ENCODE results near the gene ARHGAP33.

Gene ARHGAP33

DNA sequence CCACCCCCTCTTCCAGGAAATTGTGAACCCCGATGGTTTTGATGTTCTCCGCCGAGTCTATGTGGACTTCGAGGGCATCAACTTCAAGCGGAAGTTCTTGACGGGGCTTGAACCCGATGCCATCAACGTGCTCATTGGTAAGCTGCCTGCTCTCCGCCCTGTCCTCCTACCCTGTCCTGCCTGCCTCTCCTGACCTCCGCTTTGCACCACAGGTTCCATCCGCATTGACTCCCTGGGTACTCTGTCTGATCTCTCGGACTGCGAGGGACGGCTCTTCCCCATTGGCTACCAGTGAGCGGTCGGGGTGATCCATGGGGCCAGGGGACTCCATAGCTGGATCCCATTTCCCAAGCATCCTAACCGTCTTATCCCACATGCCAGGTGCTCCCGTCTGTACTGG is 45.0 kb upstream of the ARHGAP33 start:
- Histone ChIP-seq H3K9me3 (ENCODE audit: insufficient read depth, low read length, severe bottlenecking) (no peaks in the 10 kb centered on the region), H3K4me3 (ENCODE audit: low read depth in 1 of 2, low read length in 2 of 2) (no peak overlapping the region), H3K27me3 (ENCODE audit: insufficient read depth, low read length, poor library complexity) (no peaks in the 10 kb centered on the region), H2AFZ (ENCODE audit: low read depth, low read length) (no peak overlapping the region), H3K4me2 (ENCODE audit: insufficient read depth, low read length) (no peak overlapping the region), H3K27ac (ENCODE audit: low read length) (no peak overlapping the region), H3K4me1 (ENCODE audit: insufficient read depth, low read length) (no peaks in the 10 kb centered on the region), H3K36me3 (ENCODE audit: insufficient read depth, low read length) (peaks cover 98% of the 10 kb centered on the region), H3K9ac (ENCODE audit: low read depth, low read length) (no peak overlapping the region), H3K79me2 (ENCODE audit: insufficient read depth, low read length) (no peaks in the 10 kb centered on the region), H4K20me1 (ENCODE audit: insufficient read depth, low read length) (peaks cover 56% of the 10 kb centered on the region)
- no peak for DNase-seq
- ATAC-seq (ENCODE audit: insufficient read depth, low read depth) = no peak
- TF ChIP-seq, protein P1, sequence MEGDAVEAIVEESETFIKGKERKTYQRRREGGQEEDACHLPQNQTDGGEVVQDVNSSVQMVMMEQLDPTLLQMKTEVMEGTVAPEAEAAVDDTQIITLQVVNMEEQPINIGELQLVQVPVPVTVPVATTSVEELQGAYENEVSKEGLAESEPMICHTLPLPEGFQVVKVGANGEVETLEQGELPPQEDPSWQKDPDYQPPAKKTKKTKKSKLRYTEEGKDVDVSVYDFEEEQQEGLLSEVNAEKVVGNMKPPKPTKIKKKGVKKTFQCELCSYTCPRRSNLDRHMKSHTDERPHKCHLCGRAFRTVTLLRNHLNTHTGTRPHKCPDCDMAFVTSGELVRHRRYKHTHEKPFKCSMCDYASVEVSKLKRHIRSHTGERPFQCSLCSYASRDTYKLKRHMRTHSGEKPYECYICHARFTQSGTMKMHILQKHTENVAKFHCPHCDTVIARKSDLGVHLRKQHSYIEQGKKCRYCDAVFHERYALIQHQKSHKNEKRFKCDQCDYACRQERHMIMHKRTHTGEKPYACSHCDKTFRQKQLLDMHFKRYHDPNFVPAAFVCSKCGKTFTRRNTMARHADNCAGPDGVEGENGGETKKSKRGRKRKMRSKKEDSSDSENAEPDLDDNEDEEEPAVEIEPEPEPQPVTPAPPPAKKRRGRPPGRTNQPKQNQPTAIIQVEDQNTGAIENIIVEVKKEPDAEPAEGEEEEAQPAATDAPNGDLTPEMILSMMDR (IDR thresholded peaks at IDR 0.05; ENCODE audit: borderline replicate concordance, extremely low read depth, low read length, poor library complexity, severe bottlenecking) = no peak
- TF ChIP-seq EZH2 (IDR thresholded peaks at IDR 0.05; ENCODE audit: borderline replicate concordance, low read depth, low read length, severe bottlenecking) = no peak

DNA sequence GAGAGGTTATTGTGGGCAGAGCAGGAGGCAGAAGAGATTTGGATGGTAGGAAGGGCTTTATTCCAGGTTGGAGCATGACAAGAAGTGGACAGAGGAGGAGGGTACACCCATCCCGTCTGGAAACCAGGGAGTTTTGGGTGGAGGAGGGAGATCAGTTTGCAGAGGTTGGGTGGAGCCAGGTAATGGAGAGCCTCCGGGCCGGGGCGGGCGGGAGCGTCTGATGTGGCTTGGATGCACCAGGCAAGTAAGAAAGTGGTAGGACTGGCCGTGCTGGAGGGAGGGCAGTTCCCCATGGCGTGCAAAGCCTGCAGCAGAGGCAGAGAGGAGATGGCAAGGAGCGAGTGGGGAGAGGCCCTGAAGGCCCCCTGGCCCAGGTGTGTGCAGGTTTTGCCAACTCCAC is 44.0 kb upstream of the ARHGAP33 start:
- H2AFZ ChIP-seq (ENCODE audit: low read depth, low read length) = no peak overlapping the region
- peaks cover 98% of the 10 kb centered on the region for H3K36me3 ChIP-seq (ENCODE audit: insufficient read depth, low read length)
- no peak overlapping the region for H3K4me2 ChIP-seq (ENCODE audit: insufficient read depth, low read length)
- H3K4me3 ChIP-seq (ENCODE audit: low read depth in 1 of 2, low read length in 2 of 2) = no peak overlapping the region
- no peaks in the 10 kb centered on the region for H3K79me2 ChIP-seq (ENCODE audit: insufficient read depth, low read length)
- H3K27ac ChIP-seq (ENCODE audit: low read length) = no peak overlapping the region
- ATAC-seq (ENCODE audit: insufficient read depth, low read depth) = no peak
- DNase-seq = no peak
- no peak for TF ChIP-seq EZH2 (IDR thresholded peaks at IDR 0.05; ENCODE audit: borderline replicate concordance, low read depth, low read length, severe bottlenecking)
- TF ChIP-seq, protein P1 (IDR thresholded peaks at IDR 0.05; ENCODE audit: borderline replicate concordance, extremely low read depth, low read length, poor library complexity, severe bottlenecking) = no peak
- peaks cover 47% of the 10 kb centered on the region for H4K20me1 ChIP-seq (ENCODE audit: insufficient read depth, low read length)
- H3K27me3 ChIP-seq (ENCODE audit: insufficient read depth, low read length, poor library complexity) = no peaks in the 10 kb centered on the region
- H3K4me1 ChIP-seq (ENCODE audit: insufficient read depth, low read length) = no peaks in the 10 kb centered on the region
- H3K9me3 ChIP-seq (ENCODE audit: insufficient read depth, low read length, severe bottlenecking) = no peaks in the 10 kb centered on the region
- no peak overlapping the region for H3K9ac ChIP-seq (ENCODE audit: low read depth, low read length)

DNA sequence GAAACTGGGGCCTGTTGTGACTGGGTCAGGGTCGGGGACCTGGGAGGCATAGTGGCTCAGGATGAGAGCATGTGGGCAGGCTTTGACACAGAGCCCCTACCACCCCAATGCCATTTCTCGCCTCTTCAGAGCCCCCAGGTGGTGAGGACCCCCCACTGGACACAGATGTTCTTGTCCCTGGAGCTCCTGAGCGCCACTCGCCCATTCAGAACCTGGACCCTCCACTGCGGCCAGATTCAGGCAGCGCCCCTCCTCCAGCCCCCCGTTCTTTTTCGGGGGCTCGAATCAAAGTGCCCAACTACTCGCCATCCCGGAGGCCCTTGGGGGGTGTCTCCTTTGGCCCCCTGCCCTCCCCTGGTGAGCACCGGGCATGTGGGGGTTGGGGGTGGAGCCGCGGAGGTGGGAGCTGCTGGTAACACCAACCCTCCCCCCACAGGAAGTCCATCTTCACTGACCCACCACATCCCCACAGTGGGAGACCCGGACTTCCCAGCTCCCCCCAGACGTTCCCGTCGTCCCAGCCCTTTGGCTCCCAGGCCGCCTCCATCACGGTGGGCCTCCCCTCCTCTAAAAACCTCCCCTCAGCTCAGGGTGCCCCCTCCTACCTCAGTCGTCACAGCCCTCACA is 43.5 kb upstream of the ARHGAP33 start:
- no peaks in the 10 kb centered on the region for H3K27me3 ChIP-seq (ENCODE audit: insufficient read depth, low read length, poor library complexity)
- no peak overlapping the region for H3K9ac ChIP-seq (ENCODE audit: low read depth, low read length)
- TF ChIP-seq, protein P1 (IDR thresholded peaks at IDR 0.05; ENCODE audit: borderline replicate concordance, extremely low read depth, low read length, poor library complexity, severe bottlenecking) = no peak
- no peak for TF ChIP-seq EZH2 (IDR thresholded peaks at IDR 0.05; ENCODE audit: borderline replicate concordance, low read depth, low read length, severe bottlenecking)
- H3K9me3 ChIP-seq (ENCODE audit: insufficient read depth, low read length, severe bottlenecking) = no peaks in the 10 kb centered on the region
- no peak for DNase-seq
- no peak overlapping the region for H3K4me3 ChIP-seq (ENCODE audit: low read depth in 1 of 2, low read length in 2 of 2)
- no peak overlapping the region for H2AFZ ChIP-seq (ENCODE audit: low read depth, low read length)
- peaks cover 48% of the 10 kb centered on the region for H4K20me1 ChIP-seq (ENCODE audit: insufficient read depth, low read length)
- H3K36me3 ChIP-seq (ENCODE audit: insufficient read depth, low read length) = peaks cover 99% of the 10 kb centered on the region
- no peak for ATAC-seq (ENCODE audit: insufficient read depth, low read depth)
- no peaks in the 10 kb centered on the region for H3K79me2 ChIP-seq (ENCODE audit: insufficient read depth, low read length)
- H3K27ac ChIP-seq (ENCODE audit: low read length) = no peak overlapping the region
- no peak overlapping the region for H3K4me2 ChIP-seq (ENCODE audit: insufficient read depth, low read length)
- no peaks in the 10 kb centered on the region for H3K4me1 ChIP-seq (ENCODE audit: insufficient read depth, low read length)

All from DND-41 (cell line).